Measurements from ENCODE around the gene NT5DC4.

NT5DC4 gene

GRCh38 chr2:112788653-112789052 is 67.8 kb downstream of the NT5DC4 start:
- Mint-ChIP-seq H3K4me3 (no peak overlapping the region), H3K27me3 (peaks cover 16% of the 10 kb centered on the region), H3K27ac (ENCODE audit: low read depth) (no peak overlapping the region), H3K4me1 (peaks cover 4% of the 10 kb centered on the region), H3K36me3 (ENCODE audit: insufficient read depth) (no peaks in the 10 kb centered on the region), H3K9me3 (no peaks in the 10 kb centered on the region)
- ATAC-seq (replicated peaks; ENCODE audit: extremely low read depth, poor library complexity, severe bottlenecking), result no peak
- no peak for DNase-seq (ENCODE audit: low spot score in 2 of 2)
